GM23338 (cell line): ENCODE results near the gene POLD3.

Source experiments
- CREB1 ChIP-seq: fragments of 250-450 bp; sonication (Bioruptor Pico); IDR thresholded peaks from 2 replicates; pipeline ENCODE4 v1.5.0; 2020; ENCODE audit warnings: low read depth, mild to moderate bottlenecking, moderate library complexity
- CTCF ChIP-seq, 2 experiments: fragments of 200-600 bp in 1 of 2; sonication (generic) in 1 of 2; conservative IDR thresholded peaks; 2 replicates each; pipeline versions ENCODE4 v1.5.1 to v1.6.1; 2016 to 2017; ENCODE audit warnings: antibody characterized with exemption in 2 of 2, low read depth in 2 of 2, mild to moderate bottlenecking in 2 of 2, moderate library complexity in 1 of 2
- ETS1 ChIP-seq: IDR thresholded peaks from 2 replicates; pipeline ENCODE4 v1.6.1; 2016; ENCODE audit warnings: antibody characterized with exemption
- EZH2 ChIP-seq: fragments of 200-600 bp; sonication (generic); IDR thresholded peaks from one replicate; pipeline ENCODE4 v1.8.0; 2017; ENCODE audit warnings: antibody characterized with exemption, mild to moderate bottlenecking, low read depth; ENCODE audit not compliant: unreplicated experiment
- EZH2phosphoT487 ChIP-seq: fragments of 200-600 bp; sonication (generic); IDR thresholded peaks from one replicate; pipeline ENCODE4 v1.8.1; 2018; ENCODE audit warnings: antibody characterized with exemption; ENCODE audit not compliant: unreplicated experiment
- JUNB ChIP-seq: IDR thresholded peaks from one replicate; pipeline ENCODE4 v1.6.1; 2016; ENCODE audit warnings: antibody characterized with exemption; ENCODE audit not compliant: unreplicated experiment
- NANOG ChIP-seq: IDR thresholded peaks from 2 replicates; pipeline ENCODE4 v1.6.1; 2016; ENCODE audit warnings: antibody characterized with exemption, borderline replicate concordance
- POLR2AphosphoS5 ChIP-seq: IDR thresholded peaks from 2 replicates; pipeline ENCODE4 v1.6.1; 2016; ENCODE audit warnings: antibody characterized with exemption, low read depth
- REST ChIP-seq: IDR thresholded peaks from one replicate; pipeline ENCODE4 v1.6.1; 2018; ENCODE audit warnings: antibody characterized with exemption; ENCODE audit not compliant: unreplicated experiment
- STAT1 ChIP-seq: IDR thresholded peaks from one replicate; pipeline ENCODE4 v1.6.1; 2016; ENCODE audit warnings: antibody characterized with exemption; ENCODE audit not compliant: unreplicated experiment
- ZNF331 ChIP-seq: fragments of 250-450 bp; sonication (Bioruptor Pico); IDR thresholded peaks from 2 replicates; pipeline ENCODE4 v1.5.0; 2020; ENCODE audit warnings: low read depth, mild to moderate bottlenecking, moderate library complexity

- TF ChIP-seq CTCF (conservative IDR thresholded peaks at IDR 0.05; ENCODE audit: low read depth in 2 of 2): peak in 1 of 2 experiments; percentile 45; a peak in 3 of 4 replicates
- TF ChIP-seq ETS1: no peak
- no peak for TF ChIP-seq EZH2
- TF ChIP-seq REST: no peak
- no peak for TF ChIP-seq CREB1
- no peak for TF ChIP-seq POLR2AphosphoS5
- no peak for TF ChIP-seq JUNB
- no peak for TF ChIP-seq STAT1
- no peak for TF ChIP-seq NANOG
- no peak for TF ChIP-seq EZH2phosphoT487
- TF ChIP-seq ZNF331 (CRISPR knock-in tag): no peak
Measured at GRCh38 chr11:74634537-74634936, 42.2 kb downstream of the POLD3 start.
